BLaER1 treated with 17β-estradiol and CSF1 and Interleukin-3, amounts not matched to agents 10 nM and 100 nM (cell line): ENCODE data around the gene TLE2.

ENCODE experiments used
- H3K27ac ChIP-seq, 11 experiments: shearing (Covaris generic); formaldehyde crosslinking; 2 replicates each; pipeline ENCODE4 v1.8.1; 2022
- H3K27me3 ChIP-seq, 11 experiments: shearing (Covaris generic); formaldehyde crosslinking; 2 replicates each; pipeline ENCODE4 v1.8.1; 2022
- H3K36me3 ChIP-seq, 11 experiments: shearing (Covaris generic); formaldehyde crosslinking; 2 replicates each; pipeline ENCODE4 v1.8.1; 2022
- H3K4me1 ChIP-seq, 10 experiments: shearing (Covaris generic); formaldehyde crosslinking; 2 replicates each; pipeline ENCODE4 v1.8.1; 2022
- H3K4me2 ChIP-seq, 11 experiments: shearing (Covaris generic); formaldehyde crosslinking; 2 replicates each; pipeline ENCODE4 v1.8.1; 2022
- H3K4me3 ChIP-seq, 10 experiments: shearing (Covaris generic); formaldehyde crosslinking; 2 replicates each; pipeline ENCODE4 v1.8.1; 2022
- H3K9ac ChIP-seq, 11 experiments: shearing (Covaris generic); formaldehyde crosslinking; 2 replicates each; pipeline ENCODE4 v1.8.1; 2022
- H3K9me3 ChIP-seq, 11 experiments: shearing (Covaris generic); formaldehyde crosslinking; replicated peaks in 1 of 11; 2 replicates each; pipeline ENCODE4 v1.8.1; 2022
- H4K20me1 ChIP-seq, 11 experiments: shearing (Covaris generic); formaldehyde crosslinking; 2 replicates each; pipeline ENCODE4 v1.8.1; 2022
- Cebpa-rat ChIP-seq, 11 experiments: shearing (Covaris generic); IDR thresholded peaks; 2 replicates each; pipeline ENCODE4 v1.8.1; 2022

The TLE2 gene

GRCh38 chr19:3027981-3028304, 1.1 kb downstream of the TLE2 start:
- Histone ChIP-seq H3K4me3 (no peak overlapping the region; a peak in 1 of 20 replicates), H3K27ac (no peak overlapping the region), H3K4me2 (peak overlapping the region in 5 of 11 experiments; percentile 82 to 88 (median 83); a peak in 4 of 22 replicates)

GRCh38 chr19:3027292-3027691, 1.8 kb downstream of the TLE2 start:
- peaks cover 7 to 30% (median 18%) of the 10 kb centered on the region in 10 experiments; a peak in 19 of 20 replicates for H3K4me1 ChIP-seq
- H3K27ac ChIP-seq: no peak overlapping the region
- H3K4me3 ChIP-seq: no peak overlapping the region
- H4K20me1 ChIP-seq: peaks cover 0 to 17% (median 0%) of the 10 kb centered on the region in 11 experiments; a peak in 3 of 22 replicates
- H3K9ac ChIP-seq: no peak overlapping the region
- H3K4me2 ChIP-seq: no peak overlapping the region
- TF ChIP-seq Cebpa-rat (IDR thresholded peaks at IDR 0.05): no peak
- peaks cover 0 to 7% (median 0%) of the 10 kb centered on the region in 11 experiments; a peak in 4 of 22 replicates for H3K9me3 ChIP-seq
- peaks cover 75 to 93% (median 91%) of the 10 kb centered on the region in 11 experiments for H3K27me3 ChIP-seq
- H3K36me3 ChIP-seq: no peaks in the 10 kb centered on the region

More at GRCh38 chr19:3027981-3028304, 1.1 kb downstream of the TLE2 start:
- H3K9me3 ChIP-seq: peaks cover 0 to 7% (median 0%) of the 10 kb centered on the region in 11 experiments; a peak in 4 of 22 replicates
- peaks cover 80 to 100% (median 97%) of the 10 kb centered on the region in 11 experiments for H3K27me3 ChIP-seq
- H3K9ac ChIP-seq: no peak overlapping the region
- peaks cover 7 to 26% (median 18%) of the 10 kb centered on the region in 10 experiments; a peak in 19 of 20 replicates for H3K4me1 ChIP-seq
- H3K36me3 ChIP-seq: no peaks in the 10 kb centered on the region
- H4K20me1 ChIP-seq: peaks cover 0 to 17% (median 0%) of the 10 kb centered on the region in 11 experiments; a peak in 3 of 22 replicates
- TF ChIP-seq Cebpa-rat (IDR thresholded peaks at IDR 0.05): no peak

GRCh38 chr19:3026768-3027167, 2.3 kb downstream of the TLE2 start:
- no peaks in the 10 kb centered on the region for H3K36me3 ChIP-seq
- no peak overlapping the region for H3K27ac ChIP-seq
- H4K20me1 ChIP-seq: peaks cover 0 to 17% (median 0%) of the 10 kb centered on the region in 11 experiments; a peak in 3 of 22 replicates
- H3K9ac ChIP-seq: no peak overlapping the region
- H3K4me3 ChIP-seq: no peak overlapping the region
- H3K4me1 ChIP-seq: peaks cover 7 to 30% (median 18%) of the 10 kb centered on the region in 10 experiments; a peak in 19 of 20 replicates
- H3K27me3 ChIP-seq: peaks cover 74 to 88% (median 85%) of the 10 kb centered on the region in 11 experiments
- H3K4me2 ChIP-seq: no peak overlapping the region
- peaks cover 0 to 7% (median 0%) of the 10 kb centered on the region in 11 experiments; a peak in 4 of 22 replicates for H3K9me3 ChIP-seq
- no peak for TF ChIP-seq Cebpa-rat (IDR thresholded peaks at IDR 0.05)

- Histone ChIP-seq H3K4me1 (peaks cover 7 to 30% (median 18%) of the 10 kb centered on the region in 10 experiments; a peak in 19 of 20 replicates), H4K20me1 (peaks cover 0 to 17% (median 0%) of the 10 kb centered on the region in 11 experiments; a peak in 3 of 22 replicates), H3K27ac (no peak overlapping the region), H3K9me3 (peaks cover 0 to 7% (median 0%) of the 10 kb centered on the region in 11 experiments; a peak in 4 of 22 replicates), H3K36me3 (no peaks in the 10 kb centered on the region), H3K4me2 (peak overlapping the region; percentile 41 to 78 (median 64); a peak in 21 of 22 replicates), H3K4me3 (no peak overlapping the region), H3K9ac (0 out of 22 replicates have a peak overlapping the region, but pooled peaks of 1 of the 11 experiments have one; percentile 24), H3K27me3 (peaks cover 65 to 76% (median 73%) of the 10 kb centered on the region in 11 experiments)
- no peak for TF ChIP-seq Cebpa-rat (IDR thresholded peaks at IDR 0.05)
Observed at GRCh38 chr19:3025549-3025886, 3.6 kb downstream of the TLE2 start.

- peak overlapping the region in 1 of 10 experiments; percentile 28; a peak in 2 of 20 replicates for H3K4me3 ChIP-seq
- no peaks in the 10 kb centered on the region for H3K36me3 ChIP-seq
Observed at GRCh38 chr19:3024870-3025548, 4.1 kb downstream of the TLE2 start.

GRCh38 chr19:3024509-3024869, 4.6 kb downstream of the TLE2 start:
- Histone ChIP-seq H3K36me3 (no peaks in the 10 kb centered on the region), H3K9me3 (peaks cover 0 to 7% (median 0%) of the 10 kb centered on the region in 11 experiments; a peak in 4 of 22 replicates), H3K27me3 (peaks cover 54 to 65% (median 63%) of the 10 kb centered on the region in 11 experiments), H3K27ac (no peak overlapping the region), H3K4me2 (peak overlapping the region; percentile 41 to 78 (median 64); a peak in 21 of 22 replicates), H4K20me1 (peaks cover 0 to 17% (median 0%) of the 10 kb centered on the region in 11 experiments; a peak in 3 of 22 replicates), H3K4me1 (peaks cover 7 to 30% (median 18%) of the 10 kb centered on the region in 10 experiments; a peak in 19 of 20 replicates), H3K4me3 (0 out of 20 replicates have a peak overlapping the region, but pooled peaks of 1 of the 10 experiments have one; percentile 28), H3K9ac (no peak overlapping the region)
- TF ChIP-seq Cebpa-rat (IDR thresholded peaks at IDR 0.05): no peak

More at GRCh38 chr19:3024870-3025548, 4.1 kb downstream of the TLE2 start:
- Histone ChIP-seq H3K27me3 (peaks cover 59 to 71% (median 68%) of the 10 kb centered on the region in 11 experiments), H3K9me3 (peaks cover 0 to 7% (median 0%) of the 10 kb centered on the region in 11 experiments; a peak in 4 of 22 replicates), H3K27ac (no peak overlapping the region), H4K20me1 (peaks cover 0 to 17% (median 0%) of the 10 kb centered on the region in 11 experiments; a peak in 3 of 22 replicates), H3K9ac (peak overlapping the region in 1 of 11 experiments; percentile 24; a peak in 1 of 22 replicates), H3K4me1 (peaks cover 7 to 30% (median 18%) of the 10 kb centered on the region in 10 experiments; a peak in 19 of 20 replicates), H3K4me2 (peak overlapping the region; percentile 41 to 78 (median 64))
- no peak for TF ChIP-seq Cebpa-rat (IDR thresholded peaks at IDR 0.05)

GRCh38 chr19:3020321-3020960, 8.6 kb downstream of the TLE2 start:
- no peak for TF ChIP-seq Cebpa-rat (IDR thresholded peaks at IDR 0.05)
- no peak overlapping the region for H3K9ac ChIP-seq
- H4K20me1 ChIP-seq: peaks cover 0 to 6% (median 0%) of the 10 kb centered on the region in 11 experiments; a peak in 2 of 22 replicates
- no peak overlapping the region for H3K27ac ChIP-seq
- no peaks in the 10 kb centered on the region for H3K36me3 ChIP-seq
- no peaks in the 10 kb centered on the region for H3K9me3 ChIP-seq
- no peak overlapping the region for H3K4me3 ChIP-seq
- H3K4me1 ChIP-seq: peaks cover 6 to 32% (median 24%) of the 10 kb centered on the region in 10 experiments; a peak in 19 of 20 replicates
- H3K27me3 ChIP-seq: peaks cover 17 to 26% (median 23%) of the 10 kb centered on the region in 11 experiments
- H3K4me2 ChIP-seq: no peak overlapping the region

GRCh38 chr19:3019211-3019854, 9.7 kb downstream of the TLE2 start:
- Histone ChIP-seq H3K27ac (no peak overlapping the region), H3K27me3 (peaks cover 6 to 15% (median 12%) of the 10 kb centered on the region in 11 experiments; a peak in 20 of 22 replicates), H4K20me1 (no peaks in the 10 kb centered on the region), H3K9me3 (no peaks in the 10 kb centered on the region), H3K9ac (no peak overlapping the region), H3K36me3 (no peaks in the 10 kb centered on the region), H3K4me3 (no peak overlapping the region), H3K4me2 (no peak overlapping the region), H3K4me1 (peaks cover 0 to 21% (median 13%) of the 10 kb centered on the region in 10 experiments; a peak in 13 of 20 replicates)
- TF ChIP-seq Cebpa-rat (IDR thresholded peaks at IDR 0.05): no peak
